ENCODE data around the gene ZMYND10. TPM values are rescaled to one million over a fixed set of nuclear protein-coding genes. Genes with fewer than 3 reads are reported as not detected.

ZMYND10 gene
- total RNA-seq: 1.7 and 3.0 TPM in 2 replicates

GRCh38 chr3:50345586-50346234, at the start of gene ZMYND10:
Gene ZMYND10, minus strand, starts transcription at chr3:50345732. Its CDS starts 153 bp downstream, at chr3:50345579.

GRCh38 chr3:50358911-50359759, 13.6 kb upstream of the ZMYND10 start, which contains the start of gene TMEM115:
Gene TMEM115, minus strand, starts transcription at chr3:50359521. Its CDS starts 458 bp downstream, at chr3:50359063.

GRCh38 chr3:50350527-50351322, 5.2 kb upstream of the ZMYND10 start, which contains the start of the genes CYB561D2 and NPRL2:
Gene CYB561D2, plus strand, starts transcription at chr3:50350862. Its CDS starts 572 bp downstream, at chr3:50351434.
Gene NPRL2, minus strand, starts transcription at chr3:50350775. Its CDS starts 123 bp downstream, at chr3:50350652.

GRCh38 chr3:50340448-50341329, 4.8 kb downstream of the ZMYND10 start, which contains the start of gene RASSF1:
Gene RASSF1, minus strand, starts transcription at chr3:50340836. Its CDS starts 31 bp downstream, at chr3:50340805.

GRCh38 chr3:50327943-50328691, 17.4 kb downstream of the ZMYND10 start, which contains the start of gene TUSC2:
Gene TUSC2, minus strand, starts transcription at chr3:50328223. Its CDS starts 124 bp downstream, at chr3:50328099.

GRCh38 chr3:50322386-50323091, 23.0 kb downstream of the ZMYND10 start, which contains the start of gene HYAL2:
Gene HYAL2, minus strand, starts transcription at chr3:50322745. Its CDS starts 2,256 bp downstream, at chr3:50320489.

GRCh38 chr3:50303013-50303815, 42.3 kb downstream of the ZMYND10 start, which contains the start of gene HYAL1:
Gene HYAL1, minus strand, starts transcription at chr3:50303574. Its CDS starts 618 bp downstream, at chr3:50302956.

GRCh38 chr3:50298836-50299637, 46.5 kb downstream of the ZMYND10 start, which contains the start of the genes HYAL3 and NAA80:
Gene HYAL3, minus strand, starts transcription at chr3:50299405. Its CDS starts 3,803 bp downstream, at chr3:50295602.
Gene NAA80, minus strand, starts transcription at chr3:50299405. Its CDS starts 1,942 bp downstream, at chr3:50297463.

GRCh38 chr3:50292159-50293078, 53.1 kb downstream of the ZMYND10 start, which contains the start of gene IFRD2:
Gene IFRD2, minus strand, starts transcription at chr3:50292429. Its CDS starts 155 bp downstream, at chr3:50292274.

Other genes with a start within 250 kb of the ZMYND10 start
- gene SEMA3F, start 190.4 kb downstream of the ZMYND10 start, total RNA-seq: 5.2 and 7.8 TPM in 2 replicates
- gene GNAT1, start 154.1 kb downstream of the ZMYND10 start, total RNA-seq: not detected in 2 replicates
- not detected in 2 replicates for gene SLC38A3, start 140.5 kb downstream of the ZMYND10 start, total RNA-seq
- gene GNAI2, start 109.5 kb downstream of the ZMYND10 start, total RNA-seq: 356 and 418 TPM in 2 replicates
- gene SEMA3B, start 76.6 kb downstream of the ZMYND10 start, total RNA-seq: 19.0 and 23.0 TPM in 2 replicates
- gene LSMEM2, start 66.6 kb downstream of the ZMYND10 start, total RNA-seq: not detected in 2 replicates
- 80.1 and 95.3 TPM in 2 replicates for gene IFRD2, start 53.3 kb downstream of the ZMYND10 start, total RNA-seq
- gene HYAL3, start 46.3 kb downstream of the ZMYND10 start, total RNA-seq: 3.7 and 10.7 TPM in 2 replicates
- gene NAA80, start 46.3 kb downstream of the ZMYND10 start, total RNA-seq: 16.8 and 18.2 TPM in 2 replicates
- gene HYAL1, start 42.2 kb downstream of the ZMYND10 start, total RNA-seq: 1.7 and 2.8 TPM in 2 replicates
- gene HYAL2, start 23.0 kb downstream of the ZMYND10 start, total RNA-seq: 74.7 and 83.3 TPM in 2 replicates
- gene TUSC2, start 17.5 kb downstream of the ZMYND10 start, total RNA-seq: 15.0 and 29.4 TPM in 2 replicates
- 37.2 and 39.0 TPM in 2 replicates for gene RASSF1, start 4.9 kb downstream of the ZMYND10 start, total RNA-seq
- 23.2 and 31.7 TPM in 2 replicates for gene NPRL2, start 5.0 kb upstream of the ZMYND10 start, total RNA-seq
- 29.6 and 41.5 TPM in 2 replicates for gene CYB561D2, start 5.1 kb upstream of the ZMYND10 start, total RNA-seq
- gene TMEM115, start 13.8 kb upstream of the ZMYND10 start, total RNA-seq: 61.1 and 71.2 TPM in 2 replicates
- gene CACNA2D2, start 157.9 kb upstream of the ZMYND10 start, total RNA-seq: 0.18 TPM in 1 of 2 replicates, not detected in the other
- 10.7 and 17.2 TPM in 2 replicates for gene C3orf18, start 222.0 kb upstream of the ZMYND10 start, total RNA-seq
- gene HEMK1, start 223.8 kb upstream of the ZMYND10 start, total RNA-seq: 24.8 and 25.9 TPM in 2 replicates